Liver (tissue), 9 donors: ENCODE results near the gene B4GALNT3. TPM values are rescaled to one million over a fixed set of nuclear protein-coding genes. Genes with fewer than 3 reads are reported as not detected.

Experiments used
- DNase-seq: peaks from one replicate; pipeline ENCODE4 v3.0.0-alpha.2; 2017; ENCODE audit warnings: low spot score
- H3K27ac ChIP-seq, 2 donors: one replicate each; pipeline ENCODE4 v1.7.0; 2013; ENCODE audit warnings: inconsistent platforms in 2 of 2, low read length in 2 of 2, control low read depth in 1 of 2, low read depth in 1 of 2, mild to moderate bottlenecking in 1 of 2
- H3K27me3 ChIP-seq, 4 donors: one replicate each; pipeline versions ENCODE4 v1.6.1 to v1.7.0; 2013; ENCODE audit warnings: low read length in 3 of 4, inconsistent platforms in 1 of 4, mild to moderate bottlenecking in 1 of 4, moderate library complexity in 1 of 4; ENCODE audit not compliant: control insufficient read depth in 4 of 4, insufficient read depth in 4 of 4
- H3K36me3 ChIP-seq, 4 donors: one replicate each; pipeline versions ENCODE4 v1.6.1 to v1.7.0; 2013; ENCODE audit warnings: low read length in 3 of 4, mild to moderate bottlenecking in 3 of 4, low read depth in 1 of 4, moderate library complexity in 1 of 4; ENCODE audit not compliant: control insufficient read depth in 4 of 4, insufficient read depth in 3 of 4
- H3K4me1 ChIP-seq, 4 donors: one replicate each; pipeline versions ENCODE4 v1.6.1 to v1.7.0; 2013; ENCODE audit warnings: low read length in 3 of 4, mild to moderate bottlenecking in 3 of 4, moderate library complexity in 1 of 4; ENCODE audit not compliant: control insufficient read depth in 4 of 4, insufficient read depth in 4 of 4
- H3K4me3 ChIP-seq, 3 donors: one replicate each; pipeline versions ENCODE4 v1.6.1 to v1.7.0; 2013; ENCODE audit warnings: low read length in 3 of 3, control low read depth in 1 of 3, low read depth in 1 of 3, mild to moderate bottlenecking in 1 of 3
- H3K9ac ChIP-seq, 2 donors: one replicate each; pipeline ENCODE4 v1.7.0; 2013; ENCODE audit warnings: low read length in 2 of 2, mild to moderate bottlenecking in 2 of 2, moderate library complexity in 2 of 2, control low read depth in 1 of 2, low read depth in 1 of 2
- H3K9me3 ChIP-seq, 4 donors: one replicate each; pipeline versions ENCODE4 v1.6.1 to v1.7.0; 2013; ENCODE audit warnings: low read length in 3 of 4; ENCODE audit not compliant: control insufficient read depth in 4 of 4
- EGR1 ChIP-seq, 2 donors: IDR thresholded peaks; 2 replicates each; pipeline ENCODE4 v1.6.1; 2016 to 2018; ENCODE audit warnings: antibody characterized with exemption in 2 of 2, low read depth in 2 of 2
- FOXA1 ChIP-seq: IDR thresholded peaks from 2 replicates; pipeline ENCODE4 v1.6.1; 2016; ENCODE audit warnings: antibody characterized with exemption
- FOXA2 ChIP-seq: IDR thresholded peaks from 2 replicates; pipeline ENCODE4 v1.6.1; 2016; ENCODE audit warnings: antibody characterized with exemption
- GABPA ChIP-seq, 2 donors: IDR thresholded peaks in 1 of 2; conservative IDR thresholded peaks in 1 of 2; 2 replicates each; pipeline ENCODE4 v1.6.1; 2016; ENCODE audit warnings: antibody characterized with exemption in 2 of 2, mild to moderate bottlenecking in 1 of 2, moderate library complexity in 1 of 2
- HNF4A ChIP-seq, 2 donors: conservative IDR thresholded peaks; 2 replicates each; pipeline ENCODE4 v1.6.1; 2016; ENCODE audit warnings: antibody characterized with exemption in 2 of 2, mild to moderate bottlenecking in 2 of 2
- HNF4G ChIP-seq: IDR thresholded peaks from 2 replicates; pipeline ENCODE4 v1.6.1; 2016; ENCODE audit warnings: antibody characterized with exemption
- NR2F2 ChIP-seq: IDR thresholded peaks from 2 replicates; pipeline ENCODE4 v1.6.1; 2016; ENCODE audit warnings: antibody characterized with exemption
- RAD21 ChIP-seq, 2 donors: IDR thresholded peaks; 2 replicates each; pipeline ENCODE4 v1.6.1; 2016; ENCODE audit warnings: antibody characterized with exemption in 2 of 2, mild to moderate bottlenecking in 2 of 2
- RXRA ChIP-seq, 2 donors: IDR thresholded peaks; 2 replicates each; pipeline ENCODE4 v1.6.1; 2017 to 2018; ENCODE audit warnings: antibody characterized with exemption in 2 of 2, mild to moderate bottlenecking in 1 of 2
- SP1 ChIP-seq: IDR thresholded peaks from 2 replicates; pipeline ENCODE4 v1.6.1; 2018; ENCODE audit warnings: antibody characterized with exemption, mild to moderate bottlenecking
- TAF1 ChIP-seq: conservative IDR thresholded peaks from 2 replicates; pipeline ENCODE4 v1.6.1; 2016; ENCODE audit warnings: antibody characterized with exemption, mild to moderate bottlenecking
- YY1 ChIP-seq: IDR thresholded peaks from 2 replicates; pipeline ENCODE4 v1.6.1; 2016; ENCODE audit warnings: antibody characterized with exemption, mild to moderate bottlenecking
- WGBS: extraction: QIAGEN DNeasy Blood & Tissue Kit; methylation state at CpG from one replicate; pipeline ENCODE4 v1.1.7; 2013; 5-methylcytosine and 5-hydroxymethylcytosine counted together
- polyA plus RNA-seq, 2 donors: library from polyadenylated mRNA; stranded (reverse) in 1 of 2; unstranded in 1 of 2; fragments of 200-250 nt in 1 of 2; fragments of >200 nt in 1 of 2; fragmentation: Nextera tagmentation in 1 of 2; extraction: Ambion mirVana in 1 of 2; gene quantifications; one replicate each; pipeline versions ENCODE4 v1.2.1 to v1.2.3, GENCODE V29; 2013 to 2015
- total RNA-seq, 2 donors: library from RNA; depleted of rRNA; stranded (reverse); fragments of >200 nt; gene quantifications; one replicate each; pipeline ENCODE4 v1.2.3, GENCODE V29; 2014
- TF ChIP-seq, protein P1 (sequence below): IDR thresholded peaks from 2 replicates; pipeline ENCODE4 v1.6.1; 2016; ENCODE audit warnings: antibody characterized with exemption
- TF ChIP-seq, protein P2 (sequence below): IDR thresholded peaks from 2 replicates; pipeline ENCODE4 v1.6.1; 2016; ENCODE audit warnings: antibody characterized with exemption
- TF ChIP-seq, protein P3 (sequence below): IDR thresholded peaks from 2 replicates; pipeline ENCODE4 v1.6.1; 2016; ENCODE audit warnings: antibody characterized with exemption, mild to moderate bottlenecking
- TF ChIP-seq, protein P4 (sequence below): IDR thresholded peaks from 2 replicates; pipeline ENCODE4 v1.6.1; 2016; ENCODE audit warnings: antibody characterized with exemption
- TF ChIP-seq, protein P5 (sequence below): fragments of 150-350 bp; IDR thresholded peaks from 2 replicates; pipeline ENCODE4 v1.5.1; 2017; ENCODE audit warnings: improper control_type of control experiment, low read depth, low read length; ENCODE audit not compliant: missing input control
- donor health status: healthy.
- donor health status: healthy.
- donor health status: healthy.
- donor health status: healthy.
- donor health status: healthy.

Gene B4GALNT3
- total and polyA plus RNA-seq, 4 donors: 0.09 to 0.25 (median 0.14) TPM; not detected in 1

DNA sequence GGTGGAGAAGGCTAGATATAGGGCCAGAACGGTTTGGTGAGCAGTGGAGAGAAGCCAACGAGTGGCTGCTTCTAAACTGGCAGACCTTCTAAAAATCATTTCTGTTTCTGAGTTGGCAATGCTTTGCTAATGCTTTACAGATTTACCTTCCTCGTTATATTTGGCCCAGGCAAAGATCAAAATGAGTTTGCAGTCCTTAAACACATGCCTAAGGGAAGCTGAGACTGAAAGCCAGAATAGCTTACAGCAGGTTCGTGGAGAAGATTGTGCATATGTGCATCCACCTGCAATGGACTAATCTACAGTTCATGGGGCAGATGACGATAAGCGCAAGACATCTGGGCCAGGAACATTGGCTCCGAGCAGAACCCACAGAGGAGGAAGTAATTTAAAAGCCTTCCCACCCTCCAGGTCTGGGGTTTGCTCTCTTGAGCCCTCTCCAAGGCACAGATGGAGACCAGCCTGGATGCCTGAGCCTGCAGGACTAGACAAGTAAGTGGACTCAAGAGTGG lies 104.1 kb downstream of the B4GALNT3 start:
- no peak overlapping the region for H3K4me3 ChIP-seq
- TF ChIP-seq SP1: no peak
- TF ChIP-seq, protein P1, sequence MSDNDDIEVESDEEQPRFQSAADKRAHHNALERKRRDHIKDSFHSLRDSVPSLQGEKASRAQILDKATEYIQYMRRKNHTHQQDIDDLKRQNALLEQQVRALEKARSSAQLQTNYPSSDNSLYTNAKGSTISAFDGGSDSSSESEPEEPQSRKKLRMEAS: no peak
- TF ChIP-seq, protein P2, sequence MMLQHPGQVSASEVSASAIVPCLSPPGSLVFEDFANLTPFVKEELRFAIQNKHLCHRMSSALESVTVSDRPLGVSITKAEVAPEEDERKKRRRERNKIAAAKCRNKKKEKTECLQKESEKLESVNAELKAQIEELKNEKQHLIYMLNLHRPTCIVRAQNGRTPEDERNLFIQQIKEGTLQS: no peak
- TF ChIP-seq, protein P3, sequence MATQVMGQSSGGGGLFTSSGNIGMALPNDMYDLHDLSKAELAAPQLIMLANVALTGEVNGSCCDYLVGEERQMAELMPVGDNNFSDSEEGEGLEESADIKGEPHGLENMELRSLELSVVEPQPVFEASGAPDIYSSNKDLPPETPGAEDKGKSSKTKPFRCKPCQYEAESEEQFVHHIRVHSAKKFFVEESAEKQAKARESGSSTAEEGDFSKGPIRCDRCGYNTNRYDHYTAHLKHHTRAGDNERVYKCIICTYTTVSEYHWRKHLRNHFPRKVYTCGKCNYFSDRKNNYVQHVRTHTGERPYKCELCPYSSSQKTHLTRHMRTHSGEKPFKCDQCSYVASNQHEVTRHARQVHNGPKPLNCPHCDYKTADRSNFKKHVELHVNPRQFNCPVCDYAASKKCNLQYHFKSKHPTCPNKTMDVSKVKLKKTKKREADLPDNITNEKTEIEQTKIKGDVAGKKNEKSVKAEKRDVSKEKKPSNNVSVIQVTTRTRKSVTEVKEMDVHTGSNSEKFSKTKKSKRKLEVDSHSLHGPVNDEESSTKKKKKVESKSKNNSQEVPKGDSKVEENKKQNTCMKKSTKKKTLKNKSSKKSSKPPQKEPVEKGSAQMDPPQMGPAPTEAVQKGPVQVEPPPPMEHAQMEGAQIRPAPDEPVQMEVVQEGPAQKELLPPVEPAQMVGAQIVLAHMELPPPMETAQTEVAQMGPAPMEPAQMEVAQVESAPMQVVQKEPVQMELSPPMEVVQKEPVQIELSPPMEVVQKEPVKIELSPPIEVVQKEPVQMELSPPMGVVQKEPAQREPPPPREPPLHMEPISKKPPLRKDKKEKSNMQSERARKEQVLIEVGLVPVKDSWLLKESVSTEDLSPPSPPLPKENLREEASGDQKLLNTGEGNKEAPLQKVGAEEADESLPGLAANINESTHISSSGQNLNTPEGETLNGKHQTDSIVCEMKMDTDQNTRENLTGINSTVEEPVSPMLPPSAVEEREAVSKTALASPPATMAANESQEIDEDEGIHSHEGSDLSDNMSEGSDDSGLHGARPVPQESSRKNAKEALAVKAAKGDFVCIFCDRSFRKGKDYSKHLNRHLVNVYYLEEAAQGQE: no peak
- TF ChIP-seq RAD21 (IDR thresholded peaks at IDR 0.05): no peak
- TF ChIP-seq TAF1: no peak
- TF ChIP-seq, protein P4, sequence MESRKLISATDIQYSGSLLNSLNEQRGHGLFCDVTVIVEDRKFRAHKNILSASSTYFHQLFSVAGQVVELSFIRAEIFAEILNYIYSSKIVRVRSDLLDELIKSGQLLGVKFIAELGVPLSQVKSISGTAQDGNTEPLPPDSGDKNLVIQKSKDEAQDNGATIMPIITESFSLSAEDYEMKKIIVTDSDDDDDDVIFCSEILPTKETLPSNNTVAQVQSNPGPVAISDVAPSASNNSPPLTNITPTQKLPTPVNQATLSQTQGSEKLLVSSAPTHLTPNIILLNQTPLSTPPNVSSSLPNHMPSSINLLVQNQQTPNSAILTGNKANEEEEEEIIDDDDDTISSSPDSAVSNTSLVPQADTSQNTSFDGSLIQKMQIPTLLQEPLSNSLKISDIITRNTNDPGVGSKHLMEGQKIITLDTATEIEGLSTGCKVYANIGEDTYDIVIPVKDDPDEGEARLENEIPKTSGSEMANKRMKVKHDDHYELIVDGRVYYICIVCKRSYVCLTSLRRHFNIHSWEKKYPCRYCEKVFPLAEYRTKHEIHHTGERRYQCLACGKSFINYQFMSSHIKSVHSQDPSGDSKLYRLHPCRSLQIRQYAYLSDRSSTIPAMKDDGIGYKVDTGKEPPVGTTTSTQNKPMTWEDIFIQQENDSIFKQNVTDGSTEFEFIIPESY: no peak
- no peak for TF ChIP-seq EGR1 (IDR thresholded peaks at IDR 0.05; ENCODE audit: low read depth in 2 of 2)
- TF ChIP-seq GABPA (IDR thresholded peaks at IDR 0.05 in 1 of 2, conservative IDR thresholded peaks at IDR 0.05 in 1 of 2): no peak
- TF ChIP-seq YY1: no peak
- TF ChIP-seq HNF4G: no peak
- TF ChIP-seq, protein P5, sequence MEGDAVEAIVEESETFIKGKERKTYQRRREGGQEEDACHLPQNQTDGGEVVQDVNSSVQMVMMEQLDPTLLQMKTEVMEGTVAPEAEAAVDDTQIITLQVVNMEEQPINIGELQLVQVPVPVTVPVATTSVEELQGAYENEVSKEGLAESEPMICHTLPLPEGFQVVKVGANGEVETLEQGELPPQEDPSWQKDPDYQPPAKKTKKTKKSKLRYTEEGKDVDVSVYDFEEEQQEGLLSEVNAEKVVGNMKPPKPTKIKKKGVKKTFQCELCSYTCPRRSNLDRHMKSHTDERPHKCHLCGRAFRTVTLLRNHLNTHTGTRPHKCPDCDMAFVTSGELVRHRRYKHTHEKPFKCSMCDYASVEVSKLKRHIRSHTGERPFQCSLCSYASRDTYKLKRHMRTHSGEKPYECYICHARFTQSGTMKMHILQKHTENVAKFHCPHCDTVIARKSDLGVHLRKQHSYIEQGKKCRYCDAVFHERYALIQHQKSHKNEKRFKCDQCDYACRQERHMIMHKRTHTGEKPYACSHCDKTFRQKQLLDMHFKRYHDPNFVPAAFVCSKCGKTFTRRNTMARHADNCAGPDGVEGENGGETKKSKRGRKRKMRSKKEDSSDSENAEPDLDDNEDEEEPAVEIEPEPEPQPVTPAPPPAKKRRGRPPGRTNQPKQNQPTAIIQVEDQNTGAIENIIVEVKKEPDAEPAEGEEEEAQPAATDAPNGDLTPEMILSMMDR: no peak
- no peak for TF ChIP-seq FOXA1
- no peak for TF ChIP-seq RXRA (IDR thresholded peaks at IDR 0.05)
- TF ChIP-seq HNF4A (conservative IDR thresholded peaks at IDR 0.05): no peak
- TF ChIP-seq NR2F2: no peak
- TF ChIP-seq FOXA2: no peak
- WGBS: 82% methylated on average over 7 of the region's 7 CpGs
- H3K9ac ChIP-seq: no peak overlapping the region
- no peaks in the 10 kb centered on the region for H3K9me3 ChIP-seq
- H3K27me3 ChIP-seq: no peaks in the 10 kb centered on the region
- no peak overlapping the region for H3K27ac ChIP-seq
- no peaks in the 10 kb centered on the region for H3K36me3 ChIP-seq
- no peaks in the 10 kb centered on the region for H3K4me1 ChIP-seq
- no peak for DNase-seq
